ENCODE measurements around the gene BCLAF3. TPM values are rescaled to one million over a fixed set of nuclear protein-coding genes. Genes with fewer than 3 reads are reported as not detected.

Gene BCLAF3
- polyA plus RNA-seq, 1 donor from 2014 or later = 2.9 TPM

DNA sequence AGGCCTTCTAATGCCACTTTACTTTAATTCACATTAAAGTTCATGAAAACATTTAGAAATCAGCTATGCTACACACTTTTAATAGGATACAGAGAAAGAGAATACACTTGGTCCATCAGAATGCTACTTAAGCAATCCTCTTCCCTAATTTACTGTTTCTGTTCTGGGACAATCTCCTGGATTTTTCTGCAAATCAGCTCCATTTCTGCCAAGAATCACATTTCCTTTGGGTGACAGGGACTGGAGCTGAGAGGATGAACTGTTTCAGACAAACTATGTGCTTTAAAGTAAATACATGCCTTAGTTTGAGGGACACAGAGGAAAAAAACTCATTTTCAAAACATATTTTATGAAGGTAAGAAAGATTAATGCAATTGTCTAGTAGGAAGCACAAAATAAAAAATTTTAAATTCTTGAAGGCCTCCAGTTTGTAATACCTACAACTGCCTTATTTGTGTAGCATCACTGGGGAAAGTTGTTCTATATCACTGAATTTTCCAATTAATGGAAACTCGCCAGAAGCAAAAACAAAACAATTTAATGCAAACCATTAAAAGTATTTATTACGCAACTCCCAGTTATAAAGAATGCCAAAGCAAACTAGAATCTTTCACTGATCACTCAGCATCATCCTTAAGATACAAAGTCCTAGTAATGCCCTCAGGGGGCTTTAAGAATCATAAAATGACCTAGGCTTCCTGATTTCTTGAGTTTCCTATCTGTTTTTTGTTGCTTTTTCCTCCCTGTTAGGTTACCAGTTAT lies 36.3 kb downstream of the BCLAF3 start:
- H3K36me3 Mint-ChIP-seq = peaks cover 2% of the 10 kb centered on the region
- no peak overlapping the region for H3K27ac Mint-ChIP-seq
- H3K27me3 Mint-ChIP-seq = no peaks in the 10 kb centered on the region
- no peak overlapping the region for H3K4me3 Mint-ChIP-seq
- no peaks in the 10 kb centered on the region for H3K4me1 Mint-ChIP-seq
- H3K9me3 Mint-ChIP-seq = no peaks in the 10 kb centered on the region

DNA sequence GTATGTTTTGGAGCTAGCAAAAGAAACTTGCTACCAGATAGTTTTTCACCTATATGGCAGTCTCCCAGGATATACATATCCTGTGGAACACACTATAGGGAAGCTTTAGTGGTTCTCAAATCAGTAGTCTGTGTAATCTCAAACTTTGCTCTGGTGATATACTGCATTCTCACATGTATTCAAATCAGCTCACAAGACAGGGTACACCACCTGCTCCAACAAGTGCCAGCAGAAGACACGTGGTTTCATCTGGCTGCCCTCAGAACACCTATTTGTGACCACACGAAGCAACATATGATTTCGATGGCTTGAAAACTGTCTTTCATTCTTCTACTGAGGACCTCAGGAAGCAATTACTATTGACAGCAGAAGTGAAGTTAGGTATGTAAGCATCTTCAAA lies 37.7 kb downstream of the BCLAF3 start:
- no peak overlapping the region for H3K27ac Mint-ChIP-seq
- H3K27me3 Mint-ChIP-seq = no peaks in the 10 kb centered on the region
- peaks cover 2% of the 10 kb centered on the region for H3K36me3 Mint-ChIP-seq
- H3K4me3 Mint-ChIP-seq = no peak overlapping the region
- H3K4me1 Mint-ChIP-seq = no peaks in the 10 kb centered on the region
- H3K9me3 Mint-ChIP-seq = no peaks in the 10 kb centered on the region

- no peaks in the 10 kb centered on the region for H3K27me3 Mint-ChIP-seq
- H3K4me1 Mint-ChIP-seq = no peaks in the 10 kb centered on the region
- peaks cover 2% of the 10 kb centered on the region for H3K36me3 Mint-ChIP-seq
- H3K9me3 Mint-ChIP-seq = no peaks in the 10 kb centered on the region
- no peak overlapping the region for H3K27ac Mint-ChIP-seq
- no peak overlapping the region for H3K4me3 Mint-ChIP-seq
These were observed 41.5 kb downstream of the BCLAF3 start for GRCh38 chrX:19949340-19949739.

- no peaks in the 10 kb centered on the region for H3K9me3 Mint-ChIP-seq
- H3K4me1 Mint-ChIP-seq = no peaks in the 10 kb centered on the region
- no peak overlapping the region for H3K4me3 Mint-ChIP-seq
- no peak overlapping the region for H3K27ac Mint-ChIP-seq
- H3K27me3 Mint-ChIP-seq = no peaks in the 10 kb centered on the region
- no peaks in the 10 kb centered on the region for H3K36me3 Mint-ChIP-seq
These were observed 43.2 kb downstream of the BCLAF3 start for GRCh38 chrX:19947612-19948011.

Other genes starting within 250 kb of the BCLAF3 start
- 93.1 TPM for gene SH3KBP1, start 103.5 kb downstream of the BCLAF3 start, polyA plus RNA-seq
- gene MAP7D2, start 125.8 kb upstream of the BCLAF3 start, polyA plus RNA-seq = 0.23 TPM
- gene EIF1AX, start 150.8 kb upstream of the BCLAF3 start, polyA plus RNA-seq = 89.0 TPM

Measured in IgD-negative memory B cell (primary cell).